Measurements from ENCODE around the gene UNC13A. TPM values are rescaled to one million over a fixed set of nuclear protein-coding genes. Genes with fewer than 3 reads are reported as not detected.

Gene UNC13A
- total RNA-seq, 1 donor from 2014 or later = 3.9 TPM

GRCh38 chr19:17604372-17605025 lies 83.7 kb downstream of the UNC13A start:
- DNase-seq (ENCODE audit: low spot score, unreplicated experiment) = no peak

GRCh38 chr19:17602872-17603510 lies 85.2 kb downstream of the UNC13A start:
- Mint-ChIP-seq H3K4me3 (ENCODE audit: low read depth) (no peak overlapping the region), H3K27ac (no peak overlapping the region), H3K9me3 (ENCODE audit: low read depth) (no peaks in the 10 kb centered on the region), H3K27me3 (peaks cover 52% of the 10 kb centered on the region), H3K4me1 (ENCODE audit: low read depth) (no peaks in the 10 kb centered on the region), H3K36me3 (ENCODE audit: insufficient read depth) (no peaks in the 10 kb centered on the region)
- TF ChIP-seq CTCF (IDR thresholded peaks at IDR 0.05; ENCODE audit: unreplicated experiment) = no peak
- no peak for DNase-seq (ENCODE audit: low spot score, unreplicated experiment)

More at GRCh38 chr19:17604372-17605025, 83.7 kb downstream of the UNC13A start:
- H3K36me3 Mint-ChIP-seq (ENCODE audit: insufficient read depth) = no peaks in the 10 kb centered on the region
- no peak overlapping the region for H3K4me3 Mint-ChIP-seq (ENCODE audit: low read depth)
- no peaks in the 10 kb centered on the region for H3K9me3 Mint-ChIP-seq (ENCODE audit: low read depth)
- no peak for TF ChIP-seq CTCF (IDR thresholded peaks at IDR 0.05; ENCODE audit: unreplicated experiment)
- H3K27me3 Mint-ChIP-seq = peaks cover 52% of the 10 kb centered on the region
- H3K27ac Mint-ChIP-seq = peak overlapping the region; percentile 22
- no peaks in the 10 kb centered on the region for H3K4me1 Mint-ChIP-seq (ENCODE audit: low read depth)

- no peaks in the 10 kb centered on the region for H3K36me3 Mint-ChIP-seq (ENCODE audit: insufficient read depth)
- no peak for DNase-seq (ENCODE audit: low spot score, unreplicated experiment)
- no peaks in the 10 kb centered on the region for H3K9me3 Mint-ChIP-seq (ENCODE audit: low read depth)
- no peak for TF ChIP-seq CTCF (IDR thresholded peaks at IDR 0.05; ENCODE audit: unreplicated experiment)
- no peak overlapping the region for H3K4me3 Mint-ChIP-seq (ENCODE audit: low read depth)
- peaks cover 49% of the 10 kb centered on the region for H3K27me3 Mint-ChIP-seq
- H3K4me1 Mint-ChIP-seq (ENCODE audit: low read depth) = no peaks in the 10 kb centered on the region
- H3K27ac Mint-ChIP-seq = no peak overlapping the region
Observed at GRCh38 chr19:17602217-17602616, 85.9 kb downstream of the UNC13A start.

GRCh38 chr19:17601683-17602082 lies 86.5 kb downstream of the UNC13A start:
- Mint-ChIP-seq H3K27me3 (peaks cover 46% of the 10 kb centered on the region), H3K36me3 (ENCODE audit: insufficient read depth) (no peaks in the 10 kb centered on the region), H3K27ac (no peak overlapping the region), H3K9me3 (ENCODE audit: low read depth) (no peaks in the 10 kb centered on the region), H3K4me3 (ENCODE audit: low read depth) (no peak overlapping the region), H3K4me1 (ENCODE audit: low read depth) (no peaks in the 10 kb centered on the region)
- no peak for TF ChIP-seq CTCF (IDR thresholded peaks at IDR 0.05; ENCODE audit: unreplicated experiment)
- DNase-seq (ENCODE audit: low spot score, unreplicated experiment) = no peak

- no peak overlapping the region for H3K27ac Mint-ChIP-seq
- peaks cover 37% of the 10 kb centered on the region for H3K27me3 Mint-ChIP-seq
- H3K9me3 Mint-ChIP-seq (ENCODE audit: low read depth) = no peaks in the 10 kb centered on the region
- no peaks in the 10 kb centered on the region for H3K36me3 Mint-ChIP-seq (ENCODE audit: insufficient read depth)
- no peaks in the 10 kb centered on the region for H3K4me1 Mint-ChIP-seq (ENCODE audit: low read depth)
- DNase-seq (ENCODE audit: low spot score, unreplicated experiment) = no peak
- TF ChIP-seq CTCF (IDR thresholded peaks at IDR 0.05; ENCODE audit: unreplicated experiment) = no peak
- no peak overlapping the region for H3K4me3 Mint-ChIP-seq (ENCODE audit: low read depth)
Observed at GRCh38 chr19:17599780-17600179, 88.4 kb downstream of the UNC13A start.
